ENCODE data around the gene OR5D18. TPM values are rescaled to one million over a fixed set of nuclear protein-coding genes. Genes with fewer than 3 reads are reported as not detected.

OR5D18 gene
- total and polyA plus RNA-seq, 2 of the 13 experiments (the other 11 are each of a cell fraction or from before 2014, with no cell fraction given): not detected

DNA sequence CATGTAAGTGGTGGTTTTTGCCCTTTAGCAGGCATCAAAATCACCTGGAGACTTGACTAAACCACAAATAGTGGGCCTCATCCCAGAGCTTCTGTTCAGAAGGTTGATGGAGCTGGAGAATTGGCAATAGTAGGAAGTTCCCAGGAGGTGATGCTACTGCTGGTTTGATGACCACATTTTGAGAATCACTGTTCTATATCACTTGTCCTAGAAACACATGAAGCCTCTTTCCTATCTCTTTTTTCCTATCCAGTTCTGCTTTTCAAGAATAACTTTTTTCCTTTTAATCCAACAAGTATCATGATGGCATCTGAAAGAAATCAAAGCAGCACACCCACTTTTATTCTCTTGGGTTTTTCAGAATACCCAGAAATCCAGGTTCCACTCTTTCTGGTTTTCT lies 46.3 kb upstream of the OR5D18 start, which contains the start of gene OR5D13 (continued):
- TF ChIP-seq, protein P1, sequence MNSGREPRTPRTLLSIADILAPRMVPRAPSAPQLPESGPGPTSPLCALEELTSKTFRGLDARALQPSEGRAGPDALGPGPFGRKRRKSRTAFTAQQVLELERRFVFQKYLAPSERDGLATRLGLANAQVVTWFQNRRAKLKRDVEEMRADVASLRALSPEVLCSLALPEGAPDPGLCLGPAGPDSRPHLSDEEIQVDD (CRISPR knock-in tag; IDR thresholded peaks at IDR 0.05; ENCODE audit: borderline replicate concordance): no peak
- TF ChIP-seq KAT2B (IDR thresholded peaks at IDR 0.05; ENCODE audit: borderline replicate concordance, low read depth, low read length): no peak

DNA sequence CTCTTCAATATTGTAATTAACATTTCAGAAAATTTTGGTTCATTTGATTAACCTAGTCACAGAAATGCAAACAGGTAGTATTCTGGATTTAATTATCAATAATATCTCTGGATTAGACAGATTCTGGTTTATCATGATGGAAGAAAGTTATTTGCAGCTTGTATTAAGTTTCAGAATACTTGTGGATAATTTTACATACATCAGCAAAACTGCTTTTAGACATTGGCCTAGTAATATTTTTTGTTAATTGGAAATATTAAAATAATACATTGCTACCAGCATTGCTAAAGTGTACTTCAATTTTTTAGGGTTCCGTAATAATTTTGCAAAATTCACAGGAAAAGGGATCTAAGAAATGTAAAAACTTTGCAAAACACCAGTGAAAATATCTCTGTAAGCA lies 27.8 kb upstream of the OR5D18 start:
- no TSS peak for BruUV-seq (replicated peaks)
- TF ChIP-seq MAFK (conservative IDR thresholded peaks at IDR 0.05 in 1 of 2, IDR thresholded peaks at IDR 0.05 in 1 of 2; ENCODE audit: low read length in 2 of 2) (peak; percentile 23 to 76; a peak in 3 of 4 replicates), FOXM1 (CRISPR knock-in tag; IDR thresholded peaks at IDR 0.05) (no peak), SAFB2 (CRISPR knock-in tag; IDR thresholded peaks at IDR 0.05; ENCODE audit: borderline replicate concordance, low read depth) (no peak), ZBTB1 (CRISPR knock-in tag; IDR thresholded peaks at IDR 0.05; ENCODE audit: borderline replicate concordance) (no peak), MAFF (IDR thresholded peaks at IDR 0.05; ENCODE audit: low read depth, low read length) (peak; percentile 44; the same call in 1 of the 2 replicates), ZFP36L1 (CRISPR knock-in tag; IDR thresholded peaks at IDR 0.05) (no peak)
- TF ChIP-seq, protein P2, sequence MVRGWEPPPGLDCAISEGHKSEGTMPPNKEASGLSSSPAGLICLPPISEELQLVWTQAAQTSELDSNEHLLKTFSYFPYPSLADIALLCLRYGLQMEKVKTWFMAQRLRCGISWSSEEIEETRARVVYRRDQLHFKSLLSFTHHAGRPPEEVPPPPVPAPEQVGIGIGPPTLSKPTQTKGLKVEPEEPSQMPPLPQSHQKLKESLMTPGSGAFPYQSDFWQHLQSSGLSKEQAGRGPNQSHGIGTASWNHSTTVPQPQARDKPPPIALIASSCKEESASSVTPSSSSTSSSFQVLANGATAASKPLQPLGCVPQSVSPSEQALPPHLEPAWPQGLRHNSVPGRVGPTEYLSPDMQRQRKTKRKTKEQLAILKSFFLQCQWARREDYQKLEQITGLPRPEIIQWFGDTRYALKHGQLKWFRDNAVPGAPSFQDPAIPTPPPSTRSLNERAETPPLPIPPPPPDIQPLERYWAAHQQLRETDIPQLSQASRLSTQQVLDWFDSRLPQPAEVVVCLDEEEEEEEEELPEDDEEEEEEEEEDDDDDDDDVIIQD (CRISPR knock-in tag; IDR thresholded peaks at IDR 0.05; ENCODE audit: low read depth): no peak
- TF ChIP-seq, protein P3, sequence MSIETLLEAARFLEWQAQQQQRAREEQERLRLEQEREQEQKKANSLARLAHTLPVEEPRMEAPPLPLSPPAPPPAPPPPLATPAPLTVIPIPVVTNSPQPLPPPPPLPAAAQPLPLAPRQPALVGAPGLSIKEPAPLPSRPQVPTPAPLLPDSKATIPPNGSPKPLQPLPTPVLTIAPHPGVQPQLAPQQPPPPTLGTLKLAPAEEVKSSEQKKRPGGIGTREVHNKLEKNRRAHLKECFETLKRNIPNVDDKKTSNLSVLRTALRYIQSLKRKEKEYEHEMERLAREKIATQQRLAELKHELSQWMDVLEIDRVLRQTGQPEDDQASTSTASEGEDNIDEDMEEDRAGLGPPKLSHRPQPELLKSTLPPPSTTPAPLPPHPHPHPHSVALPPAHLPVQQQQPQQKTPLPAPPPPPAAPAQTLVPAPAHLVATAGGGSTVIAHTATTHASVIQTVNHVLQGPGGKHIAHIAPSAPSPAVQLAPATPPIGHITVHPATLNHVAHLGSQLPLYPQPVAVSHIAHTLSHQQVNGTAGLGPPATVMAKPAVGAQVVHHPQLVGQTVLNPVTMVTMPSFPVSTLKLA (IDR thresholded peaks at IDR 0.05): no peak
- H3K27me3 ChIP-seq (ENCODE audit: control insufficient read depth in 1 of 2, insufficient read depth in 2 of 2, low read length in 2 of 2): no peaks in the 10 kb centered on the region
- WGBS (ENCODE audit: low lambda C conversion rate): 2% methylated on average over 1 of the region's 1 CpG
- FAIRE-seq: no peak
- in situ Hi-C loops (cut with HindIII; ENCODE audit: extremely low pct_ligation_motif_present, low pct_unique_long_range_greater_than_20kb): no loop called here
- ChIA-PET CTCF (ENCODE audit: low intra/inter-chr PET ratio, low total read pairs) (no interaction called here), POLR2A (no interaction called here)
- no peak overlapping the region for H3K4me2 ChIP-seq (ENCODE audit: low read depth, low read length)
- no peak for DNase-seq (ENCODE audit: low spot score)
- no peak overlapping the region for H3K27ac ChIP-seq (ENCODE audit: extremely low read length, insufficient read depth, low read length)
- no peaks in the 10 kb centered on the region for H3K36me3 ChIP-seq (replicated peaks in 1 of 2; ENCODE audit: control insufficient read depth in 1 of 2, insufficient read depth in 2 of 2, low read length in 2 of 2)
- no peaks in the 10 kb centered on the region for H4K20me1 ChIP-seq (ENCODE audit: insufficient read depth, low read length)
- no peak for ATAC-seq
- no peak overlapping the region for H3K9ac ChIP-seq (ENCODE audit: insufficient read depth, low read depth, low read length)
- H3K4me1 ChIP-seq (ENCODE audit: insufficient read depth, low read length): no peaks in the 10 kb centered on the region
- no peaks in the 10 kb centered on the region for H3K79me2 ChIP-seq (ENCODE audit: insufficient read depth, low read length)
- H2AFZ ChIP-seq (ENCODE audit: low read length): no peak overlapping the region
- peaks cover 62% of the 10 kb centered on the region for H3K9me3 ChIP-seq (ENCODE audit: low read length)
- H3K4me3 ChIP-seq (replicated peaks in 1 of 3; ENCODE audit: insufficient read depth in 1 of 3, low read depth in 2 of 3, low read length in 3 of 3): no peak overlapping the region
- intact Hi-C loops (cut with micrococcal nuclease; ENCODE audit: unreplicated experiment): no loop called here
